MM.1S (cell line): ENCODE measurements around the gene KCNQ2.

Source experiments
- CTCF ChIP-seq: fragments of 300-600 bp; sonication (generic); IDR thresholded peaks from 2 replicates; pipeline ENCODE4 v1.5.1; 2016; ENCODE audit warnings: antibody characterized with exemption, low read length, mixed read lengths
- EZH2 ChIP-seq: fragments of 300-600 bp; sonication (generic); optimal IDR thresholded peaks from 2 replicates; pipeline ENCODE3; 2017; ENCODE audit warnings: low read depth, mild to moderate bottlenecking, antibody characterized with exemption, low read length, mixed read lengths

- no peak for TF ChIP-seq CTCF
- no peak for TF ChIP-seq EZH2
Observed at GRCh38 chr20:63446216-63447024, 26.0 kb downstream of the KCNQ2 start.
